Tibial artery (tissue), 4 donors: ENCODE measurements around the gene ZNF804B.

Experiments used
- DNase-seq, 2 donors: peaks; one replicate each; pipeline ENCODE4 v3.0.0-alpha.2; 2019
- H3K27ac ChIP-seq, 2 donors: fragments of 200-600 bp; sonication (generic) in 1 of 2; 1 replicate in 1 of 2; 2 replicates in 1 of 2; pipeline ENCODE4 v1.5.1; 2018 to 2019; ENCODE audit warnings: mild to moderate bottlenecking in 1 of 2
- H3K27me3 ChIP-seq, 2 donors: fragments of 200-600 bp; sonication (generic) in 1 of 2; one replicate each; pipeline versions ENCODE4 v1.5.1 to v1.6.0; 2016 to 2019
- H3K36me3 ChIP-seq, 3 donors: fragments of 200-600 bp; sonication (generic) in 2 of 3; one replicate each; pipeline ENCODE4 v1.5.1; 2016 to 2019; ENCODE audit warnings: mild to moderate bottlenecking in 2 of 3
- H3K4me1 ChIP-seq, 4 donors: fragments of 200-600 bp; sonication (generic) in 2 of 4; 1 replicate in 3 of 4; 2 replicates in 1 of 4; pipeline ENCODE4 v1.5.1; 2016 to 2019
- H3K4me3 ChIP-seq, 2 donors: fragments of 200-600 bp; sonication (generic) in 1 of 2; 1 replicate in 1 of 2; 2 replicates in 1 of 2; pipeline ENCODE4 v1.5.1; 2018 to 2019; ENCODE audit warnings: mild to moderate bottlenecking in 2 of 2
- H3K9me3 ChIP-seq, 3 donors: fragments of 200-600 bp; sonication (generic) in 1 of 3; one replicate each; pipeline ENCODE4 v1.5.1; 2016 to 2019
- CTCF ChIP-seq, 2 experiments: fragments of 200-600 bp in 1 of 2; fragments of 450-650 bp in 1 of 2; IDR thresholded peaks; one replicate each; pipeline ENCODE4 v1.5.1; 2017 to 2019; ENCODE audit warnings: antibody characterized with exemption in 2 of 2, mild to moderate bottlenecking in 1 of 2, moderate library complexity in 1 of 2
- intact Hi-C: fragments of 100-400 bp; cut with DNase I; formaldehyde crosslinking; loops from one replicate; pipeline ENCODE4 v1.15.0; 2023; ENCODE audit warnings: low total_unique reads

ZNF804B gene

GRCh38 chr7:88759230-88760135 lies at the start of gene ZNF804B:
Gene ZNF804B, plus strand, starts transcription at chr7:88759700. Its CDS starts 277 bp downstream, at chr7:88759977.
- H3K36me3 ChIP-seq = no peaks in the 10 kb centered on the region
- no peak for DNase-seq
- H3K27me3 ChIP-seq = peaks cover 0 to 40% of the 10 kb centered on the region in 2 donors
- no peak for TF ChIP-seq CTCF (IDR thresholded peaks at IDR 0.05)
- peak within 1 kb of the TSS; percentile 2 to 43 for H3K4me3 ChIP-seq
- no peak within 1 kb of the TSS for H3K27ac ChIP-seq
- intact Hi-C loops = no loop called here
- H3K4me1 ChIP-seq = peaks cover 0 to 15% (median 14%) of the 10 kb centered on the region in 4 donors
- H3K9me3 ChIP-seq = no peaks in the 10 kb centered on the region

GRCh38 chr7:88735920-88736319 lies 23.6 kb upstream of the ZNF804B start:
- no peaks in the 10 kb centered on the region for H3K36me3 ChIP-seq
- DNase-seq = no peak
- intact Hi-C loops = no loop called here
- H3K27ac ChIP-seq = no peak overlapping the region
- no peak for TF ChIP-seq CTCF (IDR thresholded peaks at IDR 0.05)
- no peak overlapping the region for H3K4me3 ChIP-seq
- no peaks in the 10 kb centered on the region for H3K27me3 ChIP-seq
- H3K9me3 ChIP-seq = no peaks in the 10 kb centered on the region
- H3K4me1 ChIP-seq = no peaks in the 10 kb centered on the region

DNA sequence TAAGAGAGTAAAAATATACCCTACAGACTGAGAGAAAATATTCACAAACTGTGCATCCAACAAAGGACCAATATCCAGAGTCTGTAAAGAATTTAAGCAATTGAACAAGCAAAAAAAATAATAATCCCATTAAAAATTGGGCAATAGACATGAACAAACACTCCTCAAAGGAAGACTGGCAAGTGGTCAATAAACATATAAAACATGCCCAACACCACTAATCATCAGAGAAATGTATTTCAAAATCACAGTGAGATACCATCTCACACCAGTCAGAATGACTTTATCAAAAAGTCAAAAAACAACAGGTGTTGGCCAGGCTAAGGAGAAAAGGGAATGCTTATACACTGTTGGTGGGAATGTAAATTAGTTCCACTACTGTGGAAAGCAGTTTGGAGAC lies 21.9 kb upstream of the ZNF804B start:
- intact Hi-C loops = no loop called here
- DNase-seq = no peak
- no peak for TF ChIP-seq CTCF (IDR thresholded peaks at IDR 0.05)

DNA sequence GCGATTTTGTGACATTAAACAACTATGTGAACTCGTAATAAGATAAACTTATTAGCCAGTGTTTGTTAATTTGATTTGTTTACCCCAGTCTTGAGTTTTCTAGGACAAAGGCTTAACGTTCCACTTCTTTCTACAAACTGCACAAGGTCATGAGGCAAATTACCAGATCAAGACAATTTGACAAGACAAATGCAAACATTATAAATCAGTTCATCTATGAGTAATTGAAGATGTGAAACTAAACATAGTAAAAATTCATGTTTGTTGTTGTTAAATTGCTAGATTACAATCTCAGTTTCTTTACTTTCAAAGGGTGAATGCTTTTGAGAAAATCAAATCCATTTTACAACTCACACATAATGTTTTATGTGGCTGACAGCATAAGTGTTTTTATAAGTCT lies 13.4 kb upstream of the ZNF804B start:
- Histone ChIP-seq H3K4me3 (no peak overlapping the region), H3K27me3 (no peaks in the 10 kb centered on the region), H3K36me3 (no peaks in the 10 kb centered on the region), H3K4me1 (no peaks in the 10 kb centered on the region), H3K27ac (no peak overlapping the region), H3K9me3 (no peaks in the 10 kb centered on the region)
- no peak for TF ChIP-seq CTCF (IDR thresholded peaks at IDR 0.05)
- intact Hi-C loops = no loop called here
- no peak for DNase-seq

More for the DNA sequence above, 21.9 kb upstream of the ZNF804B start:
- H3K4me1 ChIP-seq = no peaks in the 10 kb centered on the region
- H3K4me3 ChIP-seq = no peak overlapping the region
- no peaks in the 10 kb centered on the region for H3K9me3 ChIP-seq
- H3K27me3 ChIP-seq = no peaks in the 10 kb centered on the region
- no peaks in the 10 kb centered on the region for H3K36me3 ChIP-seq
- H3K27ac ChIP-seq = no peak overlapping the region

- Histone ChIP-seq H3K27me3 (peaks cover 0 to 40% of the 10 kb centered on the region in 2 donors), H3K4me1 (peaks cover 0 to 15% (median 14%) of the 10 kb centered on the region in 4 donors), H3K27ac (no peak overlapping the region), H3K36me3 (no peaks in the 10 kb centered on the region), H3K9me3 (no peaks in the 10 kb centered on the region), H3K4me3 (no peak overlapping the region)
- TF ChIP-seq CTCF (IDR thresholded peaks at IDR 0.05) = no peak
- no peak for DNase-seq
- intact Hi-C loops = no loop called here
Observed at GRCh38 chr7:88756802-88757201, 2.7 kb upstream of the ZNF804B start.
